SIG-M5 (cell line): Measurements from ENCODE around the gene GON7.
"Not testable (repeated sequence)": the region's sequence is repeated elsewhere in the genome, so short reads cannot be mapped to it uniquely, and the experiment has no call there.

Source experiments
- DNase-seq: peaks from one replicate; lab custom pipeline; 2025; lab: John Stamatoyannopoulos, UW

The GON7 gene

GRCh38 chr14:93206793-93207467 lies at the start of gene GON7, which contains the start of gene UBR7:
Gene GON7 (minus strand): TSS chr14:93207065. CDS start chr14:93207037, 28 bp downstream.
Gene UBR7 (plus strand): TSS chr14:93207256. CDS start chr14:93207292, 36 bp downstream.
- peak; percentile 78 for DNase-seq

GRCh38 chr14:93249128-93249831 lies 42.4 kb upstream of the GON7 start:
- no peak for DNase-seq

GRCh38 chr14:93246534-93246933 lies 39.7 kb upstream of the GON7 start:
- DNase-seq, result no peak

DNA sequence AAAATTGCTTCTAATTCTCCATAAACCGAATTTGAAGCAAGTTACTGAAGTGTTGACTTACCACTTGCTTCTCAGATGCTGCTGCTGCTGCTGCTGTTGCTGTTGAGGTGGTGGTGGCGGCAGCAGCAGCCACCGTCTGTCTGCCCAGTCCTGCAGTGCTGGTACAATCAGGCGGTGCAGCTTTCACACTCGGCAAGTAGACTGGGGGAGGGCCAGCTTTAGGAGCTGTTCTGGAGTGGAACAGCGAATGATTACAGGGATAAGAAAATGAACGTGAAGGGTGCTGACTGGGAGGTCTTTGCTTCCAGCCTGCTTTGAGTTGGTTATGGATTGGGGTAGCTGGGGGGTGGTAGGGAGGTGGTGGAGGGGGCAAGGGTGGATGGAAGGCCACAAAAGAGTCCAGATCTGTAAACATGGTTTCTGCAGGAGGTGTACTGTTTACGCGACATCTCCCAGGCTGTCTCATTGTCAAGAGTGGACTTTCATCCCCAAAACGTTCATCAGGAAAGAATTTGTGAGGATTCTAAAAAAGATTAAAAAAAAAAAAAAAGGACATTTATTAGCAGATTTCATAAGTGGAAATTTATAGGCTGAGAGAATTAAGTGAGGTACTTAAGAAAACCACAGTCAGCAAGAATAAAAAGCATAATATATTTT lies 39.0 kb upstream of the GON7 start:
- no peak for DNase-seq

- no peak for DNase-seq
Observed at GRCh38 chr14:93240678-93241000, 33.8 kb upstream of the GON7 start.

DNA sequence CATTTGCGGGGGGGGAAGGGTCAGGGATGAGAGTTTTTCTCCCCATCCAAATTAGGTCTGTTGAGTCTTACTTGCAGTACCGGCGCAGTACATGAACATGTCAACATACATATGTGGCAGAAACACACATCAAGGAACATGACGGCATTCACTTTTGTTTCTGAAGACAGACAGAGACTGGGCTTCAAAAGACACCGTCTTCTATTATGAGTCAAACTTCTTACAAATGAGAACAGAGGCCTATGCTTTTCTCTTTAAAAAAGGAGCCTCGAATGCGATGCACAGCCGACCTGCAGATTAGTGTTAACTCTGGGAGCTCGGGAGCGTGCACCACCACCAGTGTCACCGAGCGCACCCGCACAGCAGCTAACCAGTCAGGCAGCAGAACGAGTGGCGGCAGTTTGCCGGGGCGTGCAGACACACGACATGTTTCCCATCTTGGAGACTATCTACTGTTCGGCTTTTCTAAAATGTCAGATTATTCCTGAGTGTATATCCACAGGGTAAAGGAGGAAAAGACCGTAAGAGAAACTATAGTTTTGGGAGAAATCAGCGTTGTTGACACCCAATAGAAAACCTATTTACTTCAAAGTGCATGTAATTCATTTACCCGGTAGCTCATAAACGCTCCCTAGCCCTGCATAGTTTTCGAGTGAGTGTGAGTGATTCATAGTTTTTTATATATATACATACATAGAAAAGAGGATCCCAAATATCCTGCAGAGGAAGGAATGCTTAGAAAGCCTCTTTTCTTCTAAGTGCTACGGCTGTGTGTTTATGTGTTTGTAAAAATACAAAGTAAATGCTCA lies 33.2 kb upstream of the GON7 start:
- DNase-seq, result no peak

GRCh38 chr14:93234798-93235197 lies 27.9 kb upstream of the GON7 start:
- no peak for DNase-seq

GRCh38 chr14:93233078-93233477 lies 26.2 kb upstream of the GON7 start:
- not testable (repeated sequence) for DNase-seq

GRCh38 chr14:93232159-93232558 lies 25.3 kb upstream of the GON7 start:
- DNase-seq, result no peak

DNA sequence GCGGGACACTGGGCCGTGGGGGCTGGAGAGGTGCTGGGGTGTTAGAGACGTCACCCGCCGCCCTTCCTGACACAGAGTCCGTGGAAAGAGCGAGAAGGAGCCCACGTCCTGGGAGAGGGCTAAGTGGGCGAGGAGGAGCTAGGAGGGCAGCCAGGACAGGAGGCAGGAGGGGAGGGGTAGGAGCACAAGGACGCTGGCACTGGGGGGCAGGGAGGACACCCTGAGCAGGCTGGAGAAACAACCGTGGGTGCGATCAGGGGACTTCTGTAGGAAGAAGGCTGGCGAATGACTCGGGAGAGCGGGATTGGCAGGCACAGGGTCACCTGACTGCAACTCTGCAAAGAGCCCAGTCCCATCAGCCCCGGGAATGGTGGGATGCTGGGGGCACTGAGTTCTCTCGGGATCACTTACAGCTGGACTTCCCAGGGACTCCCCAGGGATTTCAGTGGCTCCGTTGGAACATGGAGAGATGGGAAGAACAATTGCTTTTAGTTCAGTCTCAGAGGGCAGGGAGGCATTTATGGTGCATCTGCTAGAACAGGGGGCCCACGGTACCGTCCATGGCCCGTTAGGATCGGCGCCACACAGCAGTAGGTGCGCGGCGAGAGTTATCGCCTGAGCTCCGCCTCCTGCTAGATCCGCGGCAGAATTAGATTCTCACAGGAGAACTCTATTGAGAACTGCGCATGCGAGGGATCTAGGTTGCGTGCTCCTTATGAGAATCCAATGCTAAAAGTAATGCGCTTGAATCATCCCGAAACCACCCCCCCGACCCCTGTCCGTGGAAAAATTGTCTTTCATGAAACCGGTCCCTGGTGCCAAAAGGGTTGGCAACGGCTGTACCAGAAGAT lies 24.5 kb upstream of the GON7 start:
- DNase-seq, result no peak

DNA sequence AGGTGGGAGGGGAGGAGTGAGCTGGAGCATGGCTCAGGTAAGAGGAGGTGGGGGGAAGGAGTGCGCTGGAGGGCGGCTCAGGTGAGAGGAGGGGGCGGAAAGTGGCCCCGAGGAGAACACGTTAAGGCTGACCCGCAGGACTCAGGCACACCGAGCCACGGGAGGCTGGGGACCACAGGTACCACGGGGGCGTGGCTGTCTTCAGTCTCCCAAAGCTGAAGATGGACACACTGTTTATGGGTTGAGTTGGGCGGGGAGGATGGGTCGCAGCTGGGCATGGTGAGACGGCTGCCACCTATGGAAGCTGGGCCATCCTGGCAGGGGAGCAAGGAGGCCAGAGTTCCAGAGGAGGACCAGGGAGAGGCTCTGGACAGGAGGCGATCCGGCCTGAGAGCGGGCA lies 23.7 kb upstream of the GON7 start:
- no peak for DNase-seq

- DNase-seq, result no peak
Observed at GRCh38 chr14:93228550-93228949, 21.7 kb upstream of the GON7 start.

GRCh38 chr14:93223565-93223964 lies 16.7 kb upstream of the GON7 start:
- no peak for DNase-seq

GRCh38 chr14:93220509-93220908 lies 13.6 kb upstream of the GON7 start:
- DNase-seq, result no peak

- no peak for DNase-seq
Observed at GRCh38 chr14:93219103-93219726, 12.3 kb upstream of the GON7 start.

DNA sequence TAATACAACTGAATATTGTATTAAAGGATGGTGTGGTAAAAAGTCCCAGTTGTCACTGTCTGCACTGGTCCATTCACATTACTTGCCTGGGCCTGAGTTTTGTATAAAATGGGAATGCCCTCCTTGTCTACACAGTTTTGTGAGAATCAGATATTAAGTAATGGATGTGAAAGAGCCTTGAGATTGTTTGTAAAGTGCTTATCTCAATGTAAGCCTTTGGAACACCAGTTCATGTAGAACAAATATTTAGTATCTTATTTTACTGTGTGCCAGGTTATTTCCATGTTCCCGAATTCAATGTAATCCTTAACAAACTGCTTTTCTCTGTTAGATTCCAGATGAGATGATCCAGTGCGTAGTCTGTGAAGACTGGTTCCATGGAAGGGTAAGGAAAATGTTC lies 7.7 kb upstream of the GON7 start:
- no peak for DNase-seq

DNA sequence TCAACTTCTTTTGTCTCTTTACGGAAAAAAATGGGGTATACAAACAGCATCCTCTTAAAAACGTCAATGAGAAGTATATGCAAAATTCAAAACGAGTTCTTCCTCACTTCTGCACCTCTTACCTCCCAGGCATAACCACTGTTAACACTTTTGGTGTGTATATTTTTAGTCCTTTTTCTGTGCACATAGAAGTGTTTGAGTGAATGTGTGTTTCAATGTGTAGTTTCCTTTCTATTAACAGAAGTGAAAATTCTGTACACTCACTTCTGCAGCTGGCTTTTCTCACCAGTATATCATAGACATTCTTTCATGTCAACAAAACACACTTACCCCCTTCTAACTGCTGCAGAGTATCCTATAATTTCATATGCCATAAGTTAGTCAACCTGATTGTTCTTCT lies 5.6 kb upstream of the GON7 start:
- DNase-seq, result no peak

DNA sequence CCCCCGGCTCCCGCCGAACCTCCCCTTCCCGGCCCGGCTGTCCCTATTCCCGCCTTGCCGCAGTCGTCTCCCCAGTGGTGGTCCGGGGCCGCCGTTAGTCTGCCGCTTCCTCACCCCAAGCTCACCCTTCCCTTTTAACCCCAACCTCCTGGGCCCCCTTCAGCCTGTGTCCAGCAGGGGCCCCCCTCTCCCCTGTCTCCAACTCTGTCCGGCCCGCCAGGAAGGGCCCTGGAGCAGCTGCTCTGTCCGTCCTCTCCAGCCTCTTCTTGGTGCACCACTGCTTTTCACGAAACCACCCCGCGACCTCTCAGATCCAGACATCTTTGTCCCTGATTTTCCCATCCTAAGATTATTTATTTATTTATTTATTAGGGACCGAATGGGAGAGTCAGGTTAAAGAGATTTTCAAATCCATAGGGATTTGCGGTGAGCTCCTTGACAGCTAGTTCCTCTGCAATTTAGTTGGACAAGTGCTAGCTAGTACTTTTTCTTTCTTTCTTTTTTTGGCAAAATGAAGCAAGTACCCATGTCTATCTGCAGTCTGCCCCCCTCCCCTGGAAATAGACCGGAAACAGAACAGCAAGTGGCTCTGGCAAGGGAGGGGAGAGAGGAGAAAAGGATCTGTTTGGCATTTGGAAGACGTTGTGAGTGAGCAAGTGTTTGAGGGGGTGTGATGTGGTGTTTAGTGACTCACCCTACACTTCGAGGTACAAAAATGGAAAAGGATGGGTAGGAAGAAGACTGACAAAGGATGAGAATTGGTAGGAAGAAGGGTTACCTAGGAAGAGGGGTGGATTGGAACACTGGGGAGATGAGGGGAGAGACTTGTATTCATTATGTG lies 823 bp upstream of the GON7 start:
- DNase-seq, result peak; percentile 22

GRCh38 chr14:93201155-93201704 lies 5.6 kb downstream of the GON7 start:
- no peak for DNase-seq

- DNase-seq, result no peak
Observed at GRCh38 chr14:93200553-93200952, 6.3 kb downstream of the GON7 start.
